DMS153 treated with DMSO at 0.1 percent for 48 hours (cell line): ENCODE results near the gene EPB41L5.

ENCODE experiments used
- DNase-seq: peaks from one replicate; lab custom pipeline; 2025; ENCODE audit not compliant: unreplicated experiment; lab: John Stamatoyannopoulos, UW

EPB41L5 gene

DNA sequence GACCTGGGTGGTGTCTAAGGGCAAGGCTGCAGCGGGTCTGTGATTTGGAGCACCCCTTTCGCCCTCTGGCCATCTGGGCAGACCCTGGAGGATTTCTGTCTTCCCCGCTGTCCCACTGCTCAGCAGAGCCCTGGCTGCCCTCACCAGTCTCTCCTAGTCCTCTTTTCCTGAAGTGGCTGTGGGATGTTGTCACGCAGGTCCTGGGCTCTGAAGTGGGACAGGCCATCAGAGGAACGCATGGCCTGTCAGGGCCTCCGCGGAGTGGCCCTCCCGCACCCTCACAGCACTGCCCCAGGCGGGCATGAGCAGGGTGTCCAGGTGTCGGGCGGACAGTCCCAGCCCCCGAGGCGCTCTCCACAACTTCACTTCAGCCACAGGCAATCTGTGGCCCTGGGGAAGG lies 211.4 kb downstream of the EPB41L5 start:
- no peak for DNase-seq

DNA sequence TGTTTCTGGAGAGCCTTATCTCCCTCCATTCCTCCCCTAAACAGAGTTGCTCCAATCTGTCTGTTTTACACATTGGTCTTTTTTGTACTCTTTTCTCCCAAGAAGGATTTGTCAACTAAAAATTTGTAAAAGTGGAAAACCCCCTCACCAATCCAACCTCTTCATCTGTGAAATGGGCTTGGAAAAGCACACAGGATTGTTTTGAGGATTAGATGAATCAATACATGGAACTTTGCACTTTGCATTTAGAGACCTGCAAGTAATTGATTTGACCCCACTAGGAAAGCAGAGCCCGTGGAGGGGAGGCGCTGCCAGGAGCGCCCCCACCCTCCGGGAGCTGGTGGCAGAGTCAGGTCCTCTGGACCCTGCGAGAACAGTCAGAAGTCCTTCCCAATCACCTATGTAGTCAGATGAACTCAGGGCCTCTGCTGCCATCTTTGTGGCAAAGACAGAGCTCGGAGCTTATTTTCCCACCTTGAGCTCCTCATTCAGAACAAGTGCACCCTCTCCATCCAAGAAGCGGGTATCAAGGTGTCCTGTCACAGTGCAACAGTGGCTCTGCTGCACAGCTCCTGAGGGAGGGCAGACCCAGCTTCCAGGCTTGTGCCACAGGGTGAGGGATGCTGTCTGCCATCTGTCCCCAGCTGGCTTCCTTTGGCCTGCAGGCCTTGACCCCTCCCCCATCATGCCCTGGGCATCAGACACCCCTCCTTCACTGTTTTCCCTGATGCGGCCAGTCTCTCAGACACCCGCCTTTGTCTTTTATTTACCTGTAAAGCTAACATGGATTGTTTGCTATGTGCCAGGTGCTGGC lies 212.1 kb downstream of the EPB41L5 start:
- peak; percentile 61 for DNase-seq

DNA sequence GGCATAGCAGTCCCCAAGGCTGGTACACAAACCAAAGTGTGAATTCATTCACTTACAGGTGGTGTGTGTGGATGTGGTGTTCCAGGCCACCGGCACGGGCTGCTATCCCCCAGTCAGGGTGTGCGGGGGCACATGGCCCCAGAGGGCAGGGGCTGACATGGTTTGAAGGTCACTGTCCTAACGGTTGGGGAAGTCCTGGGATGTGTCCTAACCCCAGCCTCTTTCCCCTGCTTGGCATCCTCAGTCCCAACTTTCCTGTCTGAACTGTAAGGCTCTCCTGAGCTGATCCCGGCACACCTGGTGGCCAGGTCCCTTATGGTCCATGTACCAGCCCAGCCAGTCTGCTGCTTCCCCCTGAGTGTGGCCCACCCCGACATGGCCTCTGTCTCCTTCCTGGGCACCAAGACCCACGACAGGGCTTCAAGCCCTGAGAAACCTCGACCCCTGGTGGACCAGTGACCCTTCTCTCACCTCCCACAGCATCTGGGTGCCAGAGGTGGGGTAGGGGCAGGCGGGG lies 212.7 kb downstream of the EPB41L5 start:
- DNase-seq = no peak

DNA sequence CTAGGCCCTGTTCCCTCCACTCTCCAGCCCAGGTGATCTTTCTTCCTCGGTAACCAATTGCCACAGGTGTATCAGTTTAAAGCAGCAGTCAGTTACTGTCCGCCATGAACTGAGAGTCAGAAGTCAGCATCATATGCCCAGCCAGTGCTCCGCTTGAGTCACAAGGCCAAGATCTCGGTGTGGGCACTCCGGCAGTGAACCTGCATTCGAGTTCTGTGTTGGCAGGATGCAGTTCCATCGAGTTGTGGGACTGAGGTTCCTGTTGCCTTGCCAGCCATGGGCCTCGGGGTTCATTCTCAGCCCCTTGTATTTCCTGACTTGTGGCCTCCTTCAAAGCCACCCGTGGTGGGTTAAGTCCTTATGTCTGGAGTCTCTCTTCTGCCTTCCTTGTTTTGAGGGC lies 213.4 kb downstream of the EPB41L5 start:
- DNase-seq = no peak

DNA sequence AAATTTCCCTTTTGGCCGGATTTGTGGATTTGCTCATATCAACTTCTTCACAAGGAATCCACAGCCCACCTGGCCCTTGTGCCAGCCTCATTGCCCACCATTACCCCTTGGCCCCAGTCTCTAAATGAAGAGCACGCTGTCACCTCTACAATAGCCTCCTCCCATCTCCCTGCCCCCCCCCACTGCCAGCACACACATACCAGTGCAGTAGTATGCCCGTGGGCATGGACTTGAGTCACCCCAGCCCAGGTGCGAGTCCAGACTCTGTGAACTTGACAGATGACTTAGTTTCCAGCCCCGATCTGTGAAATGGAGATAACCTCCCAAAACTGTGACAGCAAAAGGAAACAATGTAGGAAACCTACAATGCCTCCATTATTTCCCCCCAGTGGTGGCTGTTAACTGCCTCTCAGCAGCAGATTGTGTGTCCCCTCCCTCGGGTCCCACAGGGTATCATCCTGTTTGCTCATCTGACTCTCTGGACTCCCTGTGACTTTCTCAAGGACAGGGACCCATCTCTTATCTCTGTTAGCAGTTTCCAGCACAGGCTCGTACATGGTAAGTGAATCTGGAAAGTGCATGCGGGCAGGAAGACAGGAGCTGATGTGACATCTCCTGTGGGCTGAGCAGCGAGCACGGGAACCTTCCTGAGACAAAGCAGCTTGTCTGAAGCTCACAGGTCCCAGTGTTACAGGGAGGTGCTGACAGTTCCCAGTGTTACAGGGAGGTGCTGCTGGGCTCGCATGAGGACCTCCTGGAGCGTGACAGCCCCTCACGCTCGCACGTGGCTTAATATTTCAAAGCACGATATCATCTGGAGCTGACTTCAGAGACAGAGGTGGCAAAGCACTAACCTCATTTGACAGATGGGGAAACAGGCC lies 214.5 kb downstream of the EPB41L5 start:
- DNase-seq = no peak

DNA sequence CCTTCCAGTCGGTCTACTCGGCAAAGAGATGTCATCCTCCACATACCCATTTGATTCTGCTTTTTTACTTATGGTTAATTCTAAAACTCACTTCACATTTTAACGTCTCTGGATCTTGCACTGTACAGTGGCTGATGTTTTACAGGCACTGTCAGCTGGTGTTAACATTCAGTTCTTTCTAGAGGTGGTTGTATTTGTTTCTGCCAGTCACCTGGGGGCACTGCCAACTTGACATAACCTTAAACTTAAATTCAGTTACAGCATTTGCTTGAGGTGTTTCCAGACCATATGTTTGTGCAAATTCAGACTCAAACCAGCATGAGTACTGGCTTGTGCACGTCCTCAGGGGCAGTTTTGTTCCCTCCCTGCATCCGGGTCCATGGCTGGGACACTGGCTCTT lies 215.6 kb downstream of the EPB41L5 start:
- DNase-seq = no peak
